DND-41 (cell line): ENCODE results near the gene C12orf57.

Experiments
- CTCF ChIP-seq: IDR thresholded peaks from 2 replicates; pipeline ENCODE4 v1.5.1; 2012; ENCODE audit warnings: borderline replicate concordance, low read length, moderate library complexity, mild to moderate bottlenecking; ENCODE audit not compliant: poor library complexity, severe bottlenecking; ENCODE audit errors: extremely low read depth
- EZH2 ChIP-seq: IDR thresholded peaks from 3 replicates; pipeline ENCODE4 v1.6.1; 2012; ENCODE audit warnings: borderline replicate concordance, low read depth, mild to moderate bottlenecking, moderate library complexity, low read length, inconsistent platforms; ENCODE audit not compliant: severe bottlenecking

- no peak for TF ChIP-seq CTCF
- TF ChIP-seq EZH2 = no peak
Observed at GRCh38 chr12:6899427-6899826, 44.4 kb upstream of the C12orf57 start.
